Measurements from ENCODE around the gene OR5H15. TPM values are rescaled to one million over a fixed set of nuclear protein-coding genes. Genes with fewer than 3 reads are reported as not detected.

OR5H15 gene
- total and polyA plus RNA-seq, 4 donors = not detected

DNA sequence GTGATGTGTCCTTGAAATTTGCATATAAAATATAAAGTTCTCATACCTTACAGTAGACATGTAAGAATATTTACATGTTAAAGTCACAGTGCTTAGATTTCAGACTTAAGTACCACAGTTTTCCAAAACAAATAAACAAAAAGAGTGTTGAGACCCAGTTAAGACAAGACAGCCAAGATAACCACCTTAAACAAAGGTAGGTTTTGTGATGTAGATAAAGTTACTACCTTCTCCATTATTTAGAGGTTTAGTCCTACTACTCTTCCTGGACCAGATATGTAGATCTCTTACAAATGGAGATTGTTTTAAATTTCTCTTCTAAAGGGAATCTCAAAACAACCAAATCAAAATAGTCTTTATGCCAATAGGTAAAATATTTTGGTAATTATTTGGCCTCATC lies 15.7 kb downstream of the OR5H15 start:
- DNase-seq (ENCODE audit: low spot score) = no peak
- H3K27me3 ChIP-seq (ENCODE audit: control insufficient read depth in 4 of 4, insufficient read depth in 4 of 4, low read length in 3 of 4) = no peaks in the 10 kb centered on the region
- no peak overlapping the region for H3K4me3 ChIP-seq (ENCODE audit: low read depth in 1 of 3, low read length in 3 of 3)
- no peaks in the 10 kb centered on the region for H3K4me1 ChIP-seq (ENCODE audit: control insufficient read depth in 4 of 4, insufficient read depth in 4 of 4, low read length in 3 of 4)
- H3K9me3 ChIP-seq (ENCODE audit: control insufficient read depth in 4 of 4, low read length in 3 of 4) = no peaks in the 10 kb centered on the region
- no peaks in the 10 kb centered on the region for H3K36me3 ChIP-seq (ENCODE audit: control insufficient read depth in 4 of 4, insufficient read depth in 3 of 4, low read depth in 1 of 4, low read length in 3 of 4)
- TF ChIP-seq MAX (IDR thresholded peaks at IDR 0.05) (no peak), SP1 (IDR thresholded peaks at IDR 0.05) (no peak), FOXA1 (IDR thresholded peaks at IDR 0.05) (no peak), TAF1 (conservative IDR thresholded peaks at IDR 0.05) (no peak), HNF4A (conservative IDR thresholded peaks at IDR 0.05) (no peak), CTCF (IDR thresholded peaks at IDR 0.05; ENCODE audit: low read depth, low read length, missing input control) (no peak), REST (IDR thresholded peaks at IDR 0.05) (no peak), FOXA2 (IDR thresholded peaks at IDR 0.05) (no peak), EGR1 (IDR thresholded peaks at IDR 0.05; ENCODE audit: low read depth in 2 of 2) (no peak), ATF3 (IDR thresholded peaks at IDR 0.05) (no peak)
- H3K27ac ChIP-seq (ENCODE audit: low read depth in 1 of 2, low read length in 2 of 2) = no peak overlapping the region
- H3K9ac ChIP-seq (ENCODE audit: low read depth in 1 of 2, low read length in 2 of 2) = no peak overlapping the region

GRCh38 chr3:98185180-98185579 lies 18.7 kb downstream of the OR5H15 start:
- no peak for DNase-seq (ENCODE audit: low spot score)
- Histone ChIP-seq H3K9ac (ENCODE audit: low read depth in 1 of 2, low read length in 2 of 2) (no peak overlapping the region), H3K4me1 (ENCODE audit: control insufficient read depth in 4 of 4, insufficient read depth in 4 of 4, low read length in 3 of 4) (no peaks in the 10 kb centered on the region), H3K4me3 (ENCODE audit: low read depth in 1 of 3, low read length in 3 of 3) (no peak overlapping the region), H3K9me3 (ENCODE audit: control insufficient read depth in 4 of 4, low read length in 3 of 4) (no peaks in the 10 kb centered on the region), H3K36me3 (ENCODE audit: control insufficient read depth in 4 of 4, insufficient read depth in 3 of 4, low read depth in 1 of 4, low read length in 3 of 4) (no peaks in the 10 kb centered on the region), H3K27ac (ENCODE audit: low read depth in 1 of 2, low read length in 2 of 2) (no peak overlapping the region), H3K27me3 (ENCODE audit: control insufficient read depth in 4 of 4, insufficient read depth in 4 of 4, low read length in 3 of 4) (no peaks in the 10 kb centered on the region)
- TF ChIP-seq FOXA2 (IDR thresholded peaks at IDR 0.05) (no peak), RXRA (IDR thresholded peaks at IDR 0.05) (no peak), TAF1 (conservative IDR thresholded peaks at IDR 0.05) (no peak), NR2F2 (IDR thresholded peaks at IDR 0.05) (no peak), HNF4G (IDR thresholded peaks at IDR 0.05) (no peak), ATF3 (IDR thresholded peaks at IDR 0.05) (no peak), YY1 (IDR thresholded peaks at IDR 0.05) (no peak), REST (IDR thresholded peaks at IDR 0.05) (no peak), HNF4A (conservative IDR thresholded peaks at IDR 0.05) (no peak), EGR1 (IDR thresholded peaks at IDR 0.05; ENCODE audit: low read depth in 2 of 2) (no peak), CTCF (IDR thresholded peaks at IDR 0.05; ENCODE audit: low read depth, low read length, missing input control) (no peak), RAD21 (IDR thresholded peaks at IDR 0.05) (no peak), SP1 (IDR thresholded peaks at IDR 0.05) (no peak), ZBTB33 (IDR thresholded peaks at IDR 0.05) (no peak), MAX (IDR thresholded peaks at IDR 0.05) (no peak), GABPA (IDR thresholded peaks at IDR 0.05 in 1 of 2, conservative IDR thresholded peaks at IDR 0.05 in 1 of 2) (no peak), FOXA1 (IDR thresholded peaks at IDR 0.05) (no peak)

Measured in liver (tissue), 9 donors.